ENCODE results near the gene ARHGAP28. TPM values are rescaled to one million over a fixed set of nuclear protein-coding genes. Genes with fewer than 3 reads are reported as not detected.

Gene ARHGAP28
- total RNA-seq, 1 donor from 2014 or later, result 29.7 TPM

GRCh38 chr18:6782861-6783260, 53.3 kb downstream of the ARHGAP28 start:
- H3K4me3 ChIP-seq (ENCODE audit: low read length in 3 of 3), result no peak overlapping the region
- peaks cover 13 to 32% (median 15%) of the 10 kb centered on the region in 3 donors for H3K4me1 ChIP-seq (ENCODE audit: control insufficient read depth in 3 of 3, insufficient read depth in 3 of 3, low read length in 3 of 3)
- H3K27me3 ChIP-seq (ENCODE audit: control insufficient read depth in 3 of 3, insufficient read depth in 3 of 3, low read length in 3 of 3), result no peaks in the 10 kb centered on the region

GRCh38 chr18:6784046-6784445, 54.5 kb downstream of the ARHGAP28 start:
- Histone ChIP-seq H3K27ac (ENCODE audit: low read depth, low read length) (peak overlapping the region; percentile 31), H3K9me3 (ENCODE audit: control insufficient read depth in 3 of 3, low read length in 3 of 3) (no peaks in the 10 kb centered on the region), H3K27me3 (ENCODE audit: control insufficient read depth in 3 of 3, insufficient read depth in 3 of 3, low read length in 3 of 3) (no peaks in the 10 kb centered on the region)

More at GRCh38 chr18:6782861-6783260, 53.3 kb downstream of the ARHGAP28 start:
- Histone ChIP-seq H3K27ac (ENCODE audit: low read depth, low read length) (no peak overlapping the region), H3K36me3 (ENCODE audit: control insufficient read depth in 3 of 3, insufficient read depth in 3 of 3, low read length in 3 of 3) (no peaks in the 10 kb centered on the region), H3K9ac (ENCODE audit: low read depth in 1 of 3, low read length in 3 of 3) (no peak overlapping the region), H3K9me3 (ENCODE audit: control insufficient read depth in 3 of 3, low read length in 3 of 3) (no peaks in the 10 kb centered on the region)

DNA sequence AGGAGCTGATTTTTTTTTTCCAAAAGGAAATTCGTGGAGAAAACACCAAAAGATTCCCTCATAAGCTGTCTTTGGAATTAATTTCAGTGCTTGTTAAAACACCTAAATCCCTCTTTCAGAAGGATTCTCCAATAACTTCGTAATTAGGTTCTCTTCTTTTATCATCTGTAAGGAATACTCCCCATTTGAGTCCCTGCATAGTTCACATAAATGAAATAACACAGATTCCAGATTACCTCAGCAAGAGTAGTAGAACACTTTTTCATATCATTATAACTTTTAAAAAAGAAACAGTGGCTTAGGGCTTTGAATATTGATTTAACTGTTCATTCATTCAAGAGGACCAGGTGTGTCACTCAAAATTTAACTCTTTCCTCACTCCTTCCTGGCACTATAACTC, 55.5 kb downstream of the ARHGAP28 start:
- Histone ChIP-seq H3K9ac (ENCODE audit: low read depth in 1 of 3, low read length in 3 of 3) (no peak overlapping the region), H3K27me3 (ENCODE audit: control insufficient read depth in 3 of 3, insufficient read depth in 3 of 3, low read length in 3 of 3) (no peaks in the 10 kb centered on the region), H3K9me3 (ENCODE audit: control insufficient read depth in 3 of 3, low read length in 3 of 3) (no peaks in the 10 kb centered on the region), H3K4me3 (ENCODE audit: low read length in 3 of 3) (no peak overlapping the region), H3K27ac (ENCODE audit: low read depth, low read length) (no peak overlapping the region), H3K4me1 (ENCODE audit: control insufficient read depth in 3 of 3, insufficient read depth in 3 of 3, low read length in 3 of 3) (peaks cover 13 to 19% (median 15%) of the 10 kb centered on the region in 3 donors), H3K36me3 (ENCODE audit: control insufficient read depth in 3 of 3, insufficient read depth in 3 of 3, low read length in 3 of 3) (no peaks in the 10 kb centered on the region)

More at GRCh38 chr18:6784046-6784445, 54.5 kb downstream of the ARHGAP28 start:
- Histone ChIP-seq H3K9ac (ENCODE audit: low read depth in 1 of 3, low read length in 3 of 3) (no peak overlapping the region), H3K4me1 (ENCODE audit: control insufficient read depth in 3 of 3, insufficient read depth in 3 of 3, low read length in 3 of 3) (peaks cover 13 to 25% (median 15%) of the 10 kb centered on the region in 3 donors), H3K4me3 (ENCODE audit: low read length in 3 of 3) (no peak overlapping the region), H3K36me3 (ENCODE audit: control insufficient read depth in 3 of 3, insufficient read depth in 3 of 3, low read length in 3 of 3) (no peaks in the 10 kb centered on the region)

DNA sequence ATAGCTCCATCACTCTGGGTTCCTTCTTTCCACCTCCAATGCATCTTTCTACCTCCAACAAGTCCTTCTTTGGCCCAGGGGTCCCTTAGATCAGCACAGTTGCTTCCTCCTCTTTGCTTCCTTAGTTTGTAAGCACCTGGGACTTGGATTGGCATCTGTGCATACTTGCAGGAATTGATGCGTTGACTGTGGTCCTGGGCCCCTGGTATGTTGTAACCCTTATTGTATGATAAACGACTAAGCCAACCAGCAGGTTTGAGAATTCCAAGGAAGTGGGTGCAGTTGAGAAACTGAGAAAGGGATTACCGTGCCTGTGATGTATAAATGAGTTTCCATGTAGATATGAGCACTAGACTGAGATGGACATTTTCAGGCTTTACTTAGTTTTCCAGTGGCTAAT, 55.9 kb downstream of the ARHGAP28 start:
- Histone ChIP-seq H3K9ac (ENCODE audit: low read depth in 1 of 3, low read length in 3 of 3) (no peak overlapping the region), H3K4me1 (ENCODE audit: control insufficient read depth in 3 of 3, insufficient read depth in 3 of 3, low read length in 3 of 3) (peaks cover 13 to 18% (median 13%) of the 10 kb centered on the region in 3 donors), H3K27ac (ENCODE audit: low read depth, low read length) (no peak overlapping the region), H3K9me3 (ENCODE audit: control insufficient read depth in 3 of 3, low read length in 3 of 3) (no peaks in the 10 kb centered on the region), H3K36me3 (ENCODE audit: control insufficient read depth in 3 of 3, insufficient read depth in 3 of 3, low read length in 3 of 3) (no peaks in the 10 kb centered on the region), H3K27me3 (ENCODE audit: control insufficient read depth in 3 of 3, insufficient read depth in 3 of 3, low read length in 3 of 3) (no peaks in the 10 kb centered on the region), H3K4me3 (ENCODE audit: low read length in 3 of 3) (no peak overlapping the region)

GRCh38 chr18:6792391-6792790, 62.9 kb downstream of the ARHGAP28 start:
- no peak overlapping the region for H3K9ac ChIP-seq (ENCODE audit: low read depth in 1 of 3, low read length in 3 of 3)
- peaks cover 0 to 5% (median 0%) of the 10 kb centered on the region in 3 donors for H3K4me1 ChIP-seq (ENCODE audit: control insufficient read depth in 3 of 3, insufficient read depth in 3 of 3, low read length in 3 of 3)
- no peaks in the 10 kb centered on the region for H3K9me3 ChIP-seq (ENCODE audit: control insufficient read depth in 3 of 3, low read length in 3 of 3)
- H3K27ac ChIP-seq (ENCODE audit: low read depth, low read length), result no peak overlapping the region
- no peaks in the 10 kb centered on the region for H3K27me3 ChIP-seq (ENCODE audit: control insufficient read depth in 3 of 3, insufficient read depth in 3 of 3, low read length in 3 of 3)
- no peak overlapping the region for H3K4me3 ChIP-seq (ENCODE audit: low read length in 3 of 3)
- no peaks in the 10 kb centered on the region for H3K36me3 ChIP-seq (ENCODE audit: control insufficient read depth in 3 of 3, insufficient read depth in 3 of 3, low read length in 3 of 3)

DNA sequence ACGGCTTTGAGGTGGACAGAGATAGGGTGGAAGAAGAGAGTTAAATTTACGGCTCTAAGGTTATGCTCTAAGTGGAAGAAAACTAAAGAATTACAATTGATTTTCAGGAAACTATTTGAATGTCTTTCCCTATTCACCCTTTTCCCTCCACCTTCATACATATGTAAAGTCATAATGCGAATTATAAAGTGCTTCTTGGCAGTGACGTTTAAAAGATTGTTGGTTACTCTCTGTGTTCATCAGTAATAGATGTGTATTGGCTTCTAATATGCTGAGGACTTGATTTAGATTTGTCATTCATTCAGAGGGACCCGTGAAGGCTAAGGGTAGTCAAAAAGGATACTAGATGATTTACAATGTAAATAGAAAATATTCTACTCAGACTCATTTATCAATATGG, 63.9 kb downstream of the ARHGAP28 start:
- H3K36me3 ChIP-seq (ENCODE audit: control insufficient read depth in 3 of 3, insufficient read depth in 3 of 3, low read length in 3 of 3), result no peaks in the 10 kb centered on the region
- H3K9me3 ChIP-seq (ENCODE audit: control insufficient read depth in 3 of 3, low read length in 3 of 3), result no peaks in the 10 kb centered on the region
- no peak overlapping the region for H3K27ac ChIP-seq (ENCODE audit: low read depth, low read length)
- H3K9ac ChIP-seq (ENCODE audit: low read depth in 1 of 3, low read length in 3 of 3), result no peak overlapping the region
- H3K4me3 ChIP-seq (ENCODE audit: low read length in 3 of 3), result no peak overlapping the region
- H3K4me1 ChIP-seq (ENCODE audit: control insufficient read depth in 3 of 3, insufficient read depth in 3 of 3, low read length in 3 of 3), result peaks cover 0 to 5% (median 0%) of the 10 kb centered on the region in 3 donors
- no peaks in the 10 kb centered on the region for H3K27me3 ChIP-seq (ENCODE audit: control insufficient read depth in 3 of 3, insufficient read depth in 3 of 3, low read length in 3 of 3)

GRCh38 chr18:6793986-6794385, 64.5 kb downstream of the ARHGAP28 start:
- Histone ChIP-seq H3K27ac (ENCODE audit: low read depth, low read length) (no peak overlapping the region), H3K9me3 (ENCODE audit: control insufficient read depth in 3 of 3, low read length in 3 of 3) (no peaks in the 10 kb centered on the region), H3K9ac (ENCODE audit: low read depth in 1 of 3, low read length in 3 of 3) (no peak overlapping the region), H3K27me3 (ENCODE audit: control insufficient read depth in 3 of 3, insufficient read depth in 3 of 3, low read length in 3 of 3) (no peaks in the 10 kb centered on the region), H3K36me3 (ENCODE audit: control insufficient read depth in 3 of 3, insufficient read depth in 3 of 3, low read length in 3 of 3) (no peaks in the 10 kb centered on the region), H3K4me3 (ENCODE audit: low read length in 3 of 3) (no peak overlapping the region), H3K4me1 (ENCODE audit: control insufficient read depth in 3 of 3, insufficient read depth in 3 of 3, low read length in 3 of 3) (peaks cover 0 to 5% (median 0%) of the 10 kb centered on the region in 3 donors)

DNA sequence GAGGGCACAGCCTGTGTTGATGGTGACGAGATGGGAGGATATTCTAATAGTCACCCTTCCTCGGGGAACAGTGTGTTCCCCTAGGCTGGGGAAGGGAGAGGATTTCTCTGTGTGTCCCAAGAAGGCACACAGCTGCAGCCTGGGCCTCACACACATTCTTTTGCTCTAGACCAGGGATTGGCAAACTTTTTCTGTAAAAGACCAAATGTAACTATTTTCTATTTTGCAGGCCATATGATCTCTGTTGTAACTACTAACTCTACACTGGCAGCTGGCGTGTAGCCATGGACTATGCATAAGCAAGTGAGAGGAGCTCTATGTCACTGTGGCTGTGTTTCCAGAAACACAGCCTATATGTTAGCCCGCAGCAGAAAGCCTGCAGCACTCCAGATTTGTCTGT, 65.8 kb downstream of the ARHGAP28 start:
- no peak overlapping the region for H3K27ac ChIP-seq (ENCODE audit: low read depth, low read length)
- H3K4me1 ChIP-seq (ENCODE audit: control insufficient read depth in 3 of 3, insufficient read depth in 3 of 3, low read length in 3 of 3), result peaks cover 0 to 5% (median 0%) of the 10 kb centered on the region in 3 donors
- no peak overlapping the region for H3K4me3 ChIP-seq (ENCODE audit: low read length in 3 of 3)
- no peaks in the 10 kb centered on the region for H3K36me3 ChIP-seq (ENCODE audit: control insufficient read depth in 3 of 3, insufficient read depth in 3 of 3, low read length in 3 of 3)
- no peak overlapping the region for H3K9ac ChIP-seq (ENCODE audit: low read depth in 1 of 3, low read length in 3 of 3)
- no peaks in the 10 kb centered on the region for H3K9me3 ChIP-seq (ENCODE audit: control insufficient read depth in 3 of 3, low read length in 3 of 3)
- no peaks in the 10 kb centered on the region for H3K27me3 ChIP-seq (ENCODE audit: control insufficient read depth in 3 of 3, insufficient read depth in 3 of 3, low read length in 3 of 3)

GRCh38 chr18:6796511-6796910, 67.0 kb downstream of the ARHGAP28 start:
- no peaks in the 10 kb centered on the region for H3K36me3 ChIP-seq (ENCODE audit: control insufficient read depth in 3 of 3, insufficient read depth in 3 of 3, low read length in 3 of 3)
- H3K4me3 ChIP-seq (ENCODE audit: low read length in 3 of 3), result no peak overlapping the region
- no peak overlapping the region for H3K9ac ChIP-seq (ENCODE audit: low read depth in 1 of 3, low read length in 3 of 3)
- no peak overlapping the region for H3K27ac ChIP-seq (ENCODE audit: low read depth, low read length)
- no peaks in the 10 kb centered on the region for H3K27me3 ChIP-seq (ENCODE audit: control insufficient read depth in 3 of 3, insufficient read depth in 3 of 3, low read length in 3 of 3)
- no peaks in the 10 kb centered on the region for H3K9me3 ChIP-seq (ENCODE audit: control insufficient read depth in 3 of 3, low read length in 3 of 3)
- peaks cover 0 to 5% (median 0%) of the 10 kb centered on the region in 3 donors for H3K4me1 ChIP-seq (ENCODE audit: control insufficient read depth in 3 of 3, insufficient read depth in 3 of 3, low read length in 3 of 3)

- peaks cover 0 to 5% (median 0%) of the 10 kb centered on the region in 3 donors for H3K4me1 ChIP-seq (ENCODE audit: control insufficient read depth in 3 of 3, insufficient read depth in 3 of 3, low read length in 3 of 3)
- H3K27me3 ChIP-seq (ENCODE audit: control insufficient read depth in 3 of 3, insufficient read depth in 3 of 3, low read length in 3 of 3), result no peaks in the 10 kb centered on the region
- H3K4me3 ChIP-seq (ENCODE audit: low read length in 3 of 3), result no peak overlapping the region
Observed at GRCh38 chr18:6797171-6797570, 67.7 kb downstream of the ARHGAP28 start.

More at GRCh38 chr18:6797171-6797570, 67.7 kb downstream of the ARHGAP28 start:
- H3K9me3 ChIP-seq (ENCODE audit: control insufficient read depth in 3 of 3, low read length in 3 of 3), result peaks cover 0 to 3% (median 0%) of the 10 kb centered on the region in 3 donors
- no peaks in the 10 kb centered on the region for H3K36me3 ChIP-seq (ENCODE audit: control insufficient read depth in 3 of 3, insufficient read depth in 3 of 3, low read length in 3 of 3)
- H3K27ac ChIP-seq (ENCODE audit: low read depth, low read length), result no peak overlapping the region
- H3K9ac ChIP-seq (ENCODE audit: low read depth in 1 of 3, low read length in 3 of 3), result no peak overlapping the region

Data from skeletal muscle tissue (tissue), 4 donors.